Panc1 (cell line): ENCODE data around the gene TMEM178A. TPM values are rescaled to one million over a fixed set of nuclear protein-coding genes. Genes with fewer than 3 reads are reported as not detected.

Source experiments
- ATAC-seq: fragments of 200-7000 bp; cut with Tn5 transposase; 2 replicates; pipeline ENCODE4 v1.9.1; 2020; ENCODE audit warnings: mild to moderate bottlenecking, moderate library complexity
- BruUV-seq: library from RNA; stranded (reverse); fragments of 400-500 nt; replicated peaks from 2 replicates; lab custom pipeline; 2021; lab: Mats Ljungman, UMichigan
- CTCF ChIA-PET: fragments of 300-600 bp; sonication (Branson Sonifier 250); formaldehyde crosslinking; loops from one replicate; lab custom pipeline; 2022; ENCODE audit warnings: antibody characterized with exemption; lab: Charles Lee
- POLR2A ChIA-PET: fragments of 300-600 bp; sonication (Branson Sonifier 250); formaldehyde crosslinking; loops from one replicate; lab custom pipeline; 2022; ENCODE audit warnings: antibody characterized with exemption; lab: Charles Lee
- DNase-seq: peaks from one replicate; pipeline ENCODE4 v3.0.0-alpha.2; 2010; ENCODE audit warnings: low read depth, low spot score
- H3K27ac ChIP-seq: 2 replicates; pipeline ENCODE4 v1.5.1; 2011; ENCODE audit warnings: mild to moderate bottlenecking, low read length, inconsistent platforms
- H3K27me3 ChIP-seq: fragments of 200-500 bp; sonication (Bioruptor generic); 2 replicates; pipeline ENCODE4 v1.6.0; 2014; ENCODE audit warnings: low read length, inconsistent platforms; ENCODE audit not compliant: control insufficient read depth, insufficient read depth
- H3K36me3 ChIP-seq: fragments of 200-500 bp; sonication (Bioruptor generic); 2 replicates; pipeline ENCODE4 v1.5.1; 2014; ENCODE audit warnings: inconsistent platforms, mild to moderate bottlenecking, low read length, moderate library complexity; ENCODE audit not compliant: control insufficient read depth, insufficient read depth
- H3K4me1 ChIP-seq: 2 replicates; pipeline ENCODE4 v1.5.1; 2011; ENCODE audit warnings: inconsistent platforms, mild to moderate bottlenecking, low read length, moderate library complexity; ENCODE audit not compliant: control insufficient read depth, insufficient read depth
- H3K4me3 ChIP-seq, 2 experiments: 2 replicates each; pipeline ENCODE4 v1.5.1; 2011 to 2012; ENCODE audit warnings: low read depth in 2 of 2, low read length in 2 of 2, mild to moderate bottlenecking in 2 of 2, inconsistent platforms in 1 of 2, moderate library complexity in 1 of 2
- H3K9me3 ChIP-seq: fragments of 200-500 bp; sonication (Bioruptor generic); 2 replicates; pipeline ENCODE4 v1.5.1; 2014; ENCODE audit warnings: low read depth, mild to moderate bottlenecking, inconsistent platforms, low read length, moderate library complexity; ENCODE audit not compliant: control insufficient read depth, insufficient read depth
- CTCF ChIP-seq: fragments of 450-650 bp; IDR thresholded peaks from 2 replicates; pipeline ENCODE4 v1.5.1; 2017; ENCODE audit warnings: mild to moderate bottlenecking
- POLR2AphosphoS5 ChIP-seq: IDR thresholded peaks from 2 replicates; pipeline ENCODE4 v1.6.1; 2012; ENCODE audit warnings: mild to moderate bottlenecking, low read depth, low read length, moderate library complexity
- SIN3A ChIP-seq: IDR thresholded peaks from 2 replicates; pipeline ENCODE4 v1.6.1; 2012; ENCODE audit warnings: low read depth, mild to moderate bottlenecking, low read length, moderate library complexity, borderline replicate concordance; ENCODE audit not compliant: insufficient read depth
- TCF7L2 ChIP-seq: IDR thresholded peaks from 2 replicates; pipeline ENCODE4 v1.6.1; 2011; ENCODE audit warnings: mild to moderate bottlenecking, low read depth, low read length, inconsistent platforms
- in situ Hi-C: cut with HindIII; loops from 2 replicates; pipeline ENCODE4 v1.10.0; 2016; ENCODE audit warnings: low sequenced_read_pairs, low pct_unique_long_range_greater_than_20kb
- intact Hi-C: fragments of 100-400 bp; cut with micrococcal nuclease; formaldehyde crosslinking; loops from one replicate; pipeline ENCODE4 v1.10.0; 2022; ENCODE audit not compliant: unreplicated experiment
- total RNA-seq: library from RNA; stranded (reverse); gene quantifications from one replicate; pipeline ENCODE4 v1.2.1, GENCODE V29; 2021; ENCODE audit not compliant: unreplicated experiment
- TF ChIP-seq, protein P1 (sequence below), 2 experiments: IDR thresholded peaks; 2 replicates each; pipeline ENCODE4 v1.6.1; 2011 to 2012; ENCODE audit warnings: low read depth in 2 of 2, control low read depth in 1 of 2, low read length in 1 of 2, mild to moderate bottlenecking in 1 of 2, moderate library complexity in 1 of 2; ENCODE audit not compliant: insufficient read depth in 1 of 2

Gene TMEM178A
- total RNA-seq, 1 experiment from 2014 or later = not detected

DNA sequence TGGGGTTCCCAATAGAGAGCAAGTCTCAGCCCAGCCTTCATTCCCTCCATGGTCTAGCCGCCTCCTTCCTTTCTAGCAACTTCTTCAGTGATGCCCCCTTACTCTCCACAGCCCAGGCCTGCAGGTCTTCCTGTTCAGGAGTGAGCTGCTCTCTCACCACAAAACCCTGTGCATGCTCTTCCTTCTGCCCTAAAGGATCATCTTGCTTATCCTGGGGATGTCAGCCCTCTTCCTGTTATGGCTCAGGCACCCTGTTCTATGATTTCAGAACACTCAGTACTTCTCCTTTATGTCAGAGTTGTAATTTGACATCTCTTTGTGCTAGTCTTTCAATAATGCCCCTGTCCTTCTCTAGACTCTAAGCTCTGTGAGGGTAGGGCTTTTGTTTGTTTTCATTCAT is 19.4 kb downstream of the TMEM178A start:
- H3K4me3 ChIP-seq = no peak overlapping the region
- ATAC-seq (no peak), DNase-seq (no peak)
- in situ Hi-C loops = no loop called here
- no peak for TF ChIP-seq TCF7L2
- no TSS peak for BruUV-seq
- H3K36me3 ChIP-seq = no peaks in the 10 kb centered on the region
- ChIA-PET POLR2A (no interaction called here), CTCF (no interaction called here)
- H3K27ac ChIP-seq = no peak overlapping the region
- no peaks in the 10 kb centered on the region for H3K4me1 ChIP-seq
- no peaks in the 10 kb centered on the region for H3K9me3 ChIP-seq
- intact Hi-C loops = no loop called here
- H3K27me3 ChIP-seq = peaks cover 18% of the 10 kb centered on the region

- Histone ChIP-seq H3K4me1 (no peaks in the 10 kb centered on the region), H3K9me3 (no peaks in the 10 kb centered on the region), H3K36me3 (no peaks in the 10 kb centered on the region), H3K27ac (no peak overlapping the region), H3K27me3 (peaks cover 8% of the 10 kb centered on the region; the same call in 1 of the 2 replicates), H3K4me3 (no peak overlapping the region)
- DNase-seq (no peak), ATAC-seq (no peak)
- ChIA-PET POLR2A (no interaction called here), CTCF (interaction anchor here (0.6 kb wide), 1 partner anchor 151 kb away, joined by 3 read pairs; no protein-coding TSS in a partner anchor)
- in situ Hi-C loops = no loop called here
- intact Hi-C loops = no loop called here
- TF ChIP-seq SIN3A = no peak
- no peak for TF ChIP-seq TCF7L2
- TF ChIP-seq, protein P1, sequence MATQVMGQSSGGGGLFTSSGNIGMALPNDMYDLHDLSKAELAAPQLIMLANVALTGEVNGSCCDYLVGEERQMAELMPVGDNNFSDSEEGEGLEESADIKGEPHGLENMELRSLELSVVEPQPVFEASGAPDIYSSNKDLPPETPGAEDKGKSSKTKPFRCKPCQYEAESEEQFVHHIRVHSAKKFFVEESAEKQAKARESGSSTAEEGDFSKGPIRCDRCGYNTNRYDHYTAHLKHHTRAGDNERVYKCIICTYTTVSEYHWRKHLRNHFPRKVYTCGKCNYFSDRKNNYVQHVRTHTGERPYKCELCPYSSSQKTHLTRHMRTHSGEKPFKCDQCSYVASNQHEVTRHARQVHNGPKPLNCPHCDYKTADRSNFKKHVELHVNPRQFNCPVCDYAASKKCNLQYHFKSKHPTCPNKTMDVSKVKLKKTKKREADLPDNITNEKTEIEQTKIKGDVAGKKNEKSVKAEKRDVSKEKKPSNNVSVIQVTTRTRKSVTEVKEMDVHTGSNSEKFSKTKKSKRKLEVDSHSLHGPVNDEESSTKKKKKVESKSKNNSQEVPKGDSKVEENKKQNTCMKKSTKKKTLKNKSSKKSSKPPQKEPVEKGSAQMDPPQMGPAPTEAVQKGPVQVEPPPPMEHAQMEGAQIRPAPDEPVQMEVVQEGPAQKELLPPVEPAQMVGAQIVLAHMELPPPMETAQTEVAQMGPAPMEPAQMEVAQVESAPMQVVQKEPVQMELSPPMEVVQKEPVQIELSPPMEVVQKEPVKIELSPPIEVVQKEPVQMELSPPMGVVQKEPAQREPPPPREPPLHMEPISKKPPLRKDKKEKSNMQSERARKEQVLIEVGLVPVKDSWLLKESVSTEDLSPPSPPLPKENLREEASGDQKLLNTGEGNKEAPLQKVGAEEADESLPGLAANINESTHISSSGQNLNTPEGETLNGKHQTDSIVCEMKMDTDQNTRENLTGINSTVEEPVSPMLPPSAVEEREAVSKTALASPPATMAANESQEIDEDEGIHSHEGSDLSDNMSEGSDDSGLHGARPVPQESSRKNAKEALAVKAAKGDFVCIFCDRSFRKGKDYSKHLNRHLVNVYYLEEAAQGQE (IDR thresholded peaks at IDR 0.05; ENCODE audit: insufficient read depth in 1 of 2, low read depth in 2 of 2, low read length in 1 of 2) = no peak
- TF ChIP-seq CTCF = no peak
- TF ChIP-seq POLR2AphosphoS5 = no peak
- BruUV-seq = no TSS peak
Observed at GRCh38 chr2:39686456-39686855, 20.7 kb downstream of the TMEM178A start.

DNA sequence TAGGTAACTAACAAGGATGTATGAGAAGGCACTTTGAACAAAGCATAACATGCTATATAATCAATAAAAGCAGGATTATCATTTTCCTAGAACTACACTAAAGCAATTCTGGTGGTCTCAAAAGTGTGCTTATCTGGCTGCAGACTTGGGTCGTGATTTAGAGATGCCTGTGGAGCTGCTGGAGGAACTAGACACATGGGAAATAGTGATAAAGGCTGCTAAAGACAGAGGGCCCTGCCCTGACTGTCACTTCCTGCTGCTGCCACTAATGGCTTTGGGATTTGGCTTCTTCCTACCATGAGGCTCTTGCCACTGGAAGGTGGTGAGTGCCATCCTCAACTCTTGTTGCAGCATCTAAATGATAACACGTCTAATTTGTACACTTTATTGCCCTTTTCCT is 22.5 kb downstream of the TMEM178A start:
- ChIA-PET CTCF (no interaction called here), POLR2A (no interaction called here)
- H3K27me3 ChIP-seq = peaks cover 8% of the 10 kb centered on the region; the same call in 1 of the 2 replicates
- intact Hi-C loops = no loop called here
- H3K4me3 ChIP-seq = no peak overlapping the region
- in situ Hi-C loops = no loop called here
- H3K36me3 ChIP-seq = no peaks in the 10 kb centered on the region
- no TSS peak for BruUV-seq
- ATAC-seq (no peak), DNase-seq (no peak)
- no peaks in the 10 kb centered on the region for H3K9me3 ChIP-seq
- no peak overlapping the region for H3K27ac ChIP-seq
- no peaks in the 10 kb centered on the region for H3K4me1 ChIP-seq
- no peak for TF ChIP-seq POLR2AphosphoS5
- no peak for TF ChIP-seq SIN3A
- TF ChIP-seq CTCF = no peak
- no peak for TF ChIP-seq TCF7L2
- TF ChIP-seq, protein P1 (IDR thresholded peaks at IDR 0.05; ENCODE audit: insufficient read depth in 1 of 2, low read depth in 2 of 2, low read length in 1 of 2) = no peak
